ENCODE results near the gene STRN.
A peak's percentile ranks its signal among the peaks of the same experiment; 100 is the strongest.

STRN gene

DNA sequence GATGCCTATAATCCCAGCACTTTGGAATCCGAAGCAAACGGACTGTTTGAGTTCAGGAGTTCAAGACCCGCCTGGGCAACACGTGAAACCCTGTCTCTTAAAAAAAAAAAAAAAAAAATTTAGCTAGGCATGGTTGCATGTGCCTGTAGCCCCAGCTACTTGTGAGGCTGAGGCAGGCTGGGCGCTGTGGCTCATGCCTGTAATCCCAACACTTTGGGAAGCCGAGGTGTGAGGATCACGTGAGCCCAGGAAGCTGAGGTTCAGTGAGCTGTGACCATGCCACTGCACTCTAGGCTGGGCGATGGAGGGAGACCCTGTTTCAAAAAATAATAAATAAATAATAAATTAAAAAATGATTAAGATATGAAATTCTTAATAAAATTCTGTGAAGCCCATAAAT, 9.0 kb upstream of the STRN start:
- H3K27me3 Mint-ChIP-seq = no peaks in the 10 kb centered on the region
- H3K4me3 Mint-ChIP-seq = no peak overlapping the region
- DNase-seq (ENCODE audit: low spot score in 2 of 2) (no peak), ATAC-seq (ENCODE audit: low read depth) (no peak)
- no peaks in the 10 kb centered on the region for H3K4me1 Mint-ChIP-seq
- H3K9me3 Mint-ChIP-seq = peaks cover 2% of the 10 kb centered on the region
- peaks cover 13% of the 10 kb centered on the region for H3K36me3 Mint-ChIP-seq
- no peak overlapping the region for H3K27ac Mint-ChIP-seq

GRCh38 chr2:36973320-36973719, 7.0 kb upstream of the STRN start:
- DNase-seq (ENCODE audit: low spot score in 2 of 2) (no peak), ATAC-seq (ENCODE audit: low read depth) (no peak)
- Mint-ChIP-seq H3K36me3 (peaks cover 5% of the 10 kb centered on the region), H3K27ac (no peak overlapping the region), H3K4me3 (no peak overlapping the region), H3K27me3 (no peaks in the 10 kb centered on the region), H3K4me1 (peaks cover 2% of the 10 kb centered on the region), H3K9me3 (peaks cover 2% of the 10 kb centered on the region)

GRCh38 chr2:36971990-36972389, 5.7 kb upstream of the STRN start:
- H3K4me1 Mint-ChIP-seq = peaks cover 4% of the 10 kb centered on the region
- H3K27ac Mint-ChIP-seq = no peak overlapping the region
- H3K27me3 Mint-ChIP-seq = no peaks in the 10 kb centered on the region
- DNase-seq (ENCODE audit: low spot score in 2 of 2) (no peak), ATAC-seq (ENCODE audit: low read depth) (no peak)
- H3K36me3 Mint-ChIP-seq = no peaks in the 10 kb centered on the region
- H3K4me3 Mint-ChIP-seq = no peak overlapping the region
- no peaks in the 10 kb centered on the region for H3K9me3 Mint-ChIP-seq

DNA sequence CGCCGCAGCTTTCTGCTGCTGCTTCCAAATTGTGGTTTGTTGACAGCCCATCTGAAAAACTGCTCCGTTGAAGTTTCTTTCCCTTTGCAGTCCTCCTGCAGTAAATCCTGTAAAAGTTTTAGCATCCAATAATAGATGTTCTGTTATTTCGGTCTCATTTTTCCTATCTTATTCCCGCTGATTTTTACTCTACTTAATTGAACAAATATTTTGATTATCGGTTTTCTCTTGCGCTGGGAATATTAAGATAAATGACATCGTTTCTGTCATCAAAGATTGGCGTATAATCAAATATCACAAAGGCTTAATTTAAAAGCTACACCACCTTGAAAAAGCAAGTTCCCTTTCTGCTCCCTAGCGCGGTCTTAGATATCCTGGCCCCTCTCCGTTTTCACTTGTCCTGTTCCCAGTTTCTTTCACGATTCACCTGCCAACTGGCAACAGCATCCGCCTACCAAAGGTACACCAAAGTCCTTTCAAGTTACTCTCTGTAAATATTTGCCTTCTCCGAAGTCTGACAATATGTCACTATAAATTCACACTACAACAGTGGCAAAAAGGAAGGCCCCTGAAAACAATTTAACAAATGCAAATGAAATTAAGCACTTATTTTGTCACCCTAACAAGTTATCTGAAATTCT, 1.0 kb upstream of the STRN start:
- H3K9me3 Mint-ChIP-seq = no peaks in the 10 kb centered on the region
- ATAC-seq (ENCODE audit: low read depth) = no peak
- no peaks in the 10 kb centered on the region for H3K27me3 Mint-ChIP-seq
- H3K36me3 Mint-ChIP-seq = peaks cover 3% of the 10 kb centered on the region
- H3K4me1 Mint-ChIP-seq = peaks cover 24% of the 10 kb centered on the region
- H3K27ac Mint-ChIP-seq = peak overlapping the region; percentile 98
- no peak for DNase-seq (ENCODE audit: low spot score in 2 of 2)
- H3K4me3 Mint-ChIP-seq = peak overlapping the region; percentile 96

DNA sequence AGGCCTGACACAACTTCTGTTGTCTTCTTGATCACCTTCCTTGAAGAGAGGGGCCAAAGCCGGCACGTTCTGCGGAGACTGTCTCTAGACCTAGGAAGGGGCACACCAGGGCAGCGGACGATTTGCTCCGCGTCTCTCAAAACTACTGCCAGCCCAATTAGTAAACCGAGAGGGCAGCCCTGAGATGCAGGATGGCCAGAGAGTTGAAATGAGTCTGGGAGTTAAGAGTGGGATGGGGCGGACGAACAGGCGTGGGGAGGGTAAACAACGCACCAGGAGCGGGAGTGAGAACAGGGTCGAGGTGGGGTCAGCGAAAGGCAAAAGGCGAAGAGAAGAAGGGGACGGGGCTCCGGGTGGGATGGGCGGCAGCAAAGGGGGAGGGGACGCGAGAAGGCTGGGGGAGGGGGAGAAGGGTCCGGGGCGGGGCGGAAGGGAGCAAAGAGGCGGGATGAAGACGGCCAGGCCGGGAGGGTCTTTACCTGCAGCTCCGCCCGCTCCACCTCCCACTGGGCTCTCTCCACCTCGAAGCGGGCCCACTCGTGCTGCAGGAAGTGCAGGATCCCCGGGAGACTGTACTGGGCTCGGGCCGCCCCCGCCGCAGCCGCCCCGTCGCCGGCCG, 476 bp downstream of the STRN start:
- peaks cover 36% of the 10 kb centered on the region for H3K4me1 Mint-ChIP-seq
- DNase-seq (ENCODE audit: low spot score in 2 of 2) (peak in 1 of 2 donors; percentile 25), ATAC-seq (ENCODE audit: low read depth) (no peak)
- H3K9me3 Mint-ChIP-seq = no peaks in the 10 kb centered on the region
- peak overlapping the region; percentile 96 for H3K27ac Mint-ChIP-seq
- H3K27me3 Mint-ChIP-seq = no peaks in the 10 kb centered on the region
- H3K36me3 Mint-ChIP-seq = peaks cover 8% of the 10 kb centered on the region
- peak overlapping the region; percentile 98 for H3K4me3 Mint-ChIP-seq

DNA sequence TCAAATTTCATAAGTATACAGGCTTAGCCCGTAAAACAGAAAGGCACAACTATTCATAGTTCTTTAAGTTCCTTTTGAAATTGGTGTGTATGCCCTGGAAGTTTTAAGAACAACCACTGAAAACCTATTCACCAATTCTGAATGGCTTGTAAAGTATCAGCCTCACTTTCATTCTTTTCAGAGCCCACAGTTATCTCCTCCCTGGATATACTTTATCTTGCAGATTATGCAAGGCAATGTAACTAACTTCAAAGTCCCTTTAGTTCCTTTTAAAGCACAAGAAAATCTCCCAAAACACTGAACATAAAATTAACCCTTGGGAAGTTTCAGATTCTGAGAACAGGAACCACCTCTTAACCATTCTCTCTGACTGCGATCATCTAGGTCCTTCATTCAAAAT, 1.1 kb downstream of the STRN start:
- Mint-ChIP-seq H3K4me1 (peaks cover 38% of the 10 kb centered on the region), H3K4me3 (peak overlapping the region; percentile 98), H3K27ac (peak overlapping the region; percentile 96), H3K9me3 (no peaks in the 10 kb centered on the region), H3K27me3 (no peaks in the 10 kb centered on the region), H3K36me3 (peaks cover 8% of the 10 kb centered on the region)
- DNase-seq (ENCODE audit: low spot score in 2 of 2) = no peak
- ATAC-seq (ENCODE audit: low read depth) = no peak

DNA sequence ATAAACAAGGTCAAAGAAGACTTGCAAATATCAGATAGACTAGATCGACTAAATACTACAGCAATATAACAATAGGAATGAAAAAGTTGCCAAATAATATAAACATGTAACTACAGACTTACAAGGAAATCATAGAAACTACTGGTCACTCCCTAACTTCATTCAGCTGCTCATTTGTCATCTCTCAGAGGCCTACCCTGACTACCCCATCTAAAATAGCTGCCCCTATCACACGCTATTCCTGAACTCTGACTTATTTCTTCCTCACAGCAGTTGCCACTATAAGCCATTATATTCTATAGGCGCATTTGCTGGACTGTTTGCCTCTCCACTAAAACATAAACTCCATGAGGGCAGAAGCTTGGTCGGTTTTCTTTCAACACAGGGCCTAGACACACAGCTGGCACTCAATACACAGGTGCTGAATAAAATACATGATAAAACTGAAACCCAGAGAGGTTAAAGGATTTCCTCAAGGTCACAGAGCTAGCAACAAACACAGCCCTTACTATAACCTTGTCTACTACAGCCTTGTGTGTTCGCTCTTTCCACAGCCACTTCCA, 1.8 kb downstream of the STRN start:
- no peak for ATAC-seq (ENCODE audit: low read depth)
- Mint-ChIP-seq H3K27ac (no peak overlapping the region), H3K4me3 (peak overlapping the region; percentile 98), H3K36me3 (peaks cover 8% of the 10 kb centered on the region), H3K4me1 (peaks cover 38% of the 10 kb centered on the region), H3K27me3 (no peaks in the 10 kb centered on the region), H3K9me3 (no peaks in the 10 kb centered on the region)
- no peak for DNase-seq (ENCODE audit: low spot score in 2 of 2)

GRCh38 chr2:36963734-36964133, 2.6 kb downstream of the STRN start:
- H3K9me3 Mint-ChIP-seq = no peaks in the 10 kb centered on the region
- peaks cover 37% of the 10 kb centered on the region for H3K4me1 Mint-ChIP-seq
- DNase-seq (ENCODE audit: low spot score in 2 of 2) (no peak), ATAC-seq (ENCODE audit: low read depth) (no peak)
- H3K27me3 Mint-ChIP-seq = no peaks in the 10 kb centered on the region
- H3K4me3 Mint-ChIP-seq = no peak overlapping the region
- peaks cover 8% of the 10 kb centered on the region for H3K36me3 Mint-ChIP-seq
- H3K27ac Mint-ChIP-seq = peak overlapping the region; percentile 49

DNA sequence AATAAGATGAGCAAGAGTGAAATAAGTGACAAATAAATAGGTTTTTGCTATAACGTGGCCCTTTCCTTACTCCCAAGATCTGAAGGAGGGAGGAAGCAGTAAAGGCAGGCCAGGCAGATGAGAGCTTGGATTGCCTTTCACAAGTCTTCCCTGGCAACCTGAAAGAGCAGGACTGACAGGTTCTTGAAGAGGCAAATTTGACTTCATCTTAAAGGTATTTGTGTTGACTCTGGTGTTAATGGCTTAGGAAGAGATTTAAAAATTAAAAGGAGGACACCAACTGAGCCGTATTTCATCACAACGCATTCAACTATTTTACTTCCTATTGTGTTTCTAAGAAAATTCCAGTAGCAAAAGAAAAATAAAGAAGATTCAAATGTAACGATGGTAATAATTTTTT, 3.2 kb downstream of the STRN start:
- no peak for ATAC-seq (ENCODE audit: low read depth)
- Mint-ChIP-seq H3K27me3 (no peaks in the 10 kb centered on the region), H3K9me3 (no peaks in the 10 kb centered on the region), H3K27ac (no peak overlapping the region), H3K36me3 (peaks cover 12% of the 10 kb centered on the region), H3K4me3 (no peak overlapping the region), H3K4me1 (peaks cover 40% of the 10 kb centered on the region)
- no peak for DNase-seq (ENCODE audit: low spot score in 2 of 2)

GRCh38 chr2:36960773-36961172, 5.6 kb downstream of the STRN start:
- Mint-ChIP-seq H3K27ac (no peak overlapping the region), H3K9me3 (no peaks in the 10 kb centered on the region), H3K4me1 (peaks cover 35% of the 10 kb centered on the region), H3K4me3 (no peak overlapping the region), H3K27me3 (no peaks in the 10 kb centered on the region), H3K36me3 (peaks cover 12% of the 10 kb centered on the region)
- ATAC-seq (ENCODE audit: low read depth) (no peak), DNase-seq (ENCODE audit: low spot score in 2 of 2) (no peak)

GRCh38 chr2:36960005-36960675, 6.2 kb downstream of the STRN start:
- Mint-ChIP-seq H3K9me3 (no peaks in the 10 kb centered on the region), H3K4me1 (peaks cover 32% of the 10 kb centered on the region), H3K27ac (no peak overlapping the region), H3K27me3 (no peaks in the 10 kb centered on the region), H3K36me3 (peaks cover 13% of the 10 kb centered on the region), H3K4me3 (no peak overlapping the region)
- DNase-seq (ENCODE audit: low spot score in 2 of 2) (no peak), ATAC-seq (ENCODE audit: low read depth) (no peak)

GRCh38 chr2:36954977-36955607, 11.2 kb downstream of the STRN start:
- ATAC-seq (ENCODE audit: low read depth) = no peak
- Mint-ChIP-seq H3K4me1 (peaks cover 15% of the 10 kb centered on the region), H3K36me3 (peaks cover 10% of the 10 kb centered on the region), H3K9me3 (no peaks in the 10 kb centered on the region), H3K27ac (peak overlapping the region; percentile 1), H3K4me3 (no peak overlapping the region), H3K27me3 (no peaks in the 10 kb centered on the region)
- no peak for DNase-seq (ENCODE audit: low spot score in 2 of 2)

GRCh38 chr2:36952748-36953197, 13.6 kb downstream of the STRN start:
- no peak for DNase-seq (ENCODE audit: low spot score in 2 of 2)
- Mint-ChIP-seq H3K4me3 (no peak overlapping the region), H3K36me3 (peaks cover 15% of the 10 kb centered on the region), H3K4me1 (peaks cover 14% of the 10 kb centered on the region), H3K27me3 (no peaks in the 10 kb centered on the region), H3K27ac (peak overlapping the region; percentile 14), H3K9me3 (no peaks in the 10 kb centered on the region)
- ATAC-seq (ENCODE audit: low read depth) = no peak

DNA sequence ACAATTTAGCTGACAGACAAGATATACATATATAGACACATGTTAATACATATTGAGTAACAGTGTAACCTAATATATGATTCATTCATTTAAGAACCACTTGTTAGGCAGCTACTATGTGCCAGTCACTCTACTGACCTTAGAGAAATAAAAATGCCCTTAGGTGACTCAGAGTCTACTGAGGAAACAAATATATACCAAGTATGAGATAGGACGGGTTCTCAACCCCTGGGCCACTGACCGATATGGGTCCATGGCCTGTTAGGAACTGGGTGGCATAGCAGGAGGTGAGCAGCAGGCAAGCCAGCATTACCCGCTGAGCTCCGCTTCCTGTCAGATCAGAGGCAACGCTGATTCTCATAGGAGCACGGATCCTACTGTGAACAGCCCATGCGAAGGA, 14.8 kb downstream of the STRN start:
- Mint-ChIP-seq H3K36me3 (peaks cover 15% of the 10 kb centered on the region), H3K4me3 (no peak overlapping the region), H3K9me3 (no peaks in the 10 kb centered on the region), H3K27ac (no peak overlapping the region), H3K4me1 (peaks cover 14% of the 10 kb centered on the region), H3K27me3 (no peaks in the 10 kb centered on the region)
- no peak for ATAC-seq (ENCODE audit: low read depth)
- DNase-seq (ENCODE audit: low spot score in 2 of 2) = no peak

All from memory B cell (primary cell).